Breast epithelium (tissue), 4 donors: ENCODE data around the gene UNC13C. TPM values are rescaled to one million over a fixed set of nuclear protein-coding genes. Genes with fewer than 3 reads are reported as not detected.

Experiments
- DNase-seq, 2 donors: peaks; one replicate each; pipeline ENCODE4 v3.0.0-alpha.2; 2019; ENCODE audit warnings: low spot score in 2 of 2
- H3K27ac ChIP-seq, 2 donors: fragments of 200-600 bp; sonication (generic) in 1 of 2; one replicate each; pipeline ENCODE4 v1.5.1; 2016 to 2019; ENCODE audit warnings: mild to moderate bottlenecking in 1 of 2
- H3K27me3 ChIP-seq, 2 donors: fragments of 200-600 bp; sonication (generic) in 1 of 2; one replicate each; pipeline versions ENCODE4 v1.5.1 to v1.6.0; 2017 to 2019; ENCODE audit warnings: control low read depth in 1 of 2, mild to moderate bottlenecking in 1 of 2
- H3K36me3 ChIP-seq: fragments of 200-600 bp; one replicate; pipeline ENCODE4 v1.5.1; 2019
- H3K4me1 ChIP-seq, 2 donors: fragments of 200-600 bp; sonication (generic); one replicate each; pipeline ENCODE4 v1.5.1; 2016 to 2019; ENCODE audit warnings: control low read depth in 1 of 2
- H3K4me3 ChIP-seq, 3 donors: fragments of 200-600 bp; sonication (generic); 1 replicate in 2 of 3; 2 replicates in 1 of 3; pipeline ENCODE4 v1.5.1; 2016 to 2019; ENCODE audit warnings: mild to moderate bottlenecking in 3 of 3, moderate library complexity in 2 of 3
- H3K9me3 ChIP-seq, 2 donors: fragments of 200-600 bp; sonication (generic) in 1 of 2; one replicate each; pipeline ENCODE4 v1.5.1; 2016 to 2019; ENCODE audit warnings: control low read depth in 1 of 2
- CTCF ChIP-seq, 3 donors: fragments of 450-650 bp; IDR thresholded peaks; one replicate each; pipeline ENCODE4 v1.5.1; 2016 to 2017; ENCODE audit warnings: antibody characterized with exemption in 3 of 3, mild to moderate bottlenecking in 3 of 3, moderate library complexity in 3 of 3
- POLR2A ChIP-seq: fragments of 450-650 bp; IDR thresholded peaks from one replicate; pipeline ENCODE4 v1.6.1; 2016; ENCODE audit warnings: antibody characterized with exemption, mild to moderate bottlenecking, moderate library complexity
- POLR2AphosphoS5 ChIP-seq, 3 donors: sonication (generic); formaldehyde crosslinking; IDR thresholded peaks; one replicate each; pipeline ENCODE4 v1.6.1; 2017; ENCODE audit warnings: antibody characterized with exemption in 3 of 3
- intact Hi-C: fragments of 100-400 bp; cut with DNase I; formaldehyde crosslinking; loops from one replicate; pipeline ENCODE4 v1.15.1; 2023; ENCODE audit warnings: low total_unique reads
- total RNA-seq, 3 donors: library from RNA; depleted of rRNA; stranded (reverse); fragments of >200 nt; gene quantifications; one replicate each; pipeline ENCODE4 v1.1.0, GENCODE V29; 2016

UNC13C gene
- total RNA-seq, 3 donors from 2014 or later: 0.32 to 2.9 (median 0.88) TPM

DNA sequence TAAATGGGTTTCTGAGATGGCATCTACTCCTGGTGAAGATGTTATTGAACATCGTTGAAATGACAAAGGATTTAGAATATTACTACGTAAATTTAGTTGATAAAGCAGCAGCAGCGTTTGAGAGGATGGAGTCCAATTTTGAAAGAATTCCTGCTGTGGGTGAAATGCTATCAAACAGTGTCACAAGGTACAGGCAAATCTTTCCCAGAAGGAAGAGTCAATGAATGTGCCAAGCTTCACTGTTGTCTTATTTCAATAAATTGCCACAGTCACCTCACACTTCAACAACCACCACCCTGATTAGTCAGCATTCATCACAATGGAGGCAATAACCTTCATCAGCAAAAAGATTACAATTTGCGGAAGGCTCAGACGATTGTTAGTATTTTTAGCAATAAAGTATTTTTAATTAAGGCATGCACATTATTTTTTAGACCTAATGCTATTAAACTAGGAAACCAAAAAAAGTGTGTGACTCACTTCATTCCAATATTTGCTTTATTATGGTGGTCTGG lies 142.8 kb downstream of the UNC13C start:
- no peak for TF ChIP-seq POLR2A
- no peak for TF ChIP-seq CTCF (IDR thresholded peaks at IDR 0.05)
- TF ChIP-seq POLR2AphosphoS5 (IDR thresholded peaks at IDR 0.05): no peak
- no peaks in the 10 kb centered on the region for H3K27me3 ChIP-seq

GRCh38 chr15:54127574-54127973 lies 149.3 kb downstream of the UNC13C start:
- H3K27ac ChIP-seq: no peak overlapping the region
- no peaks in the 10 kb centered on the region for H3K4me1 ChIP-seq
- intact Hi-C loops: no loop called here
- H3K9me3 ChIP-seq: no peaks in the 10 kb centered on the region
- no peak overlapping the region for H3K4me3 ChIP-seq
- DNase-seq: no peak
- no peaks in the 10 kb centered on the region for H3K27me3 ChIP-seq
- no peaks in the 10 kb centered on the region for H3K36me3 ChIP-seq
- TF ChIP-seq POLR2AphosphoS5 (IDR thresholded peaks at IDR 0.05) (no peak), POLR2A (no peak), CTCF (IDR thresholded peaks at IDR 0.05) (no peak)

More for the DNA sequence above, 142.8 kb downstream of the UNC13C start:
- Histone ChIP-seq H3K9me3 (no peaks in the 10 kb centered on the region), H3K27ac (no peak overlapping the region), H3K36me3 (no peaks in the 10 kb centered on the region), H3K4me3 (no peak overlapping the region), H3K4me1 (no peaks in the 10 kb centered on the region)
- intact Hi-C loops: no loop called here
- DNase-seq: no peak

GRCh38 chr15:54131410-54131809 lies 153.2 kb downstream of the UNC13C start:
- intact Hi-C loops: no loop called here
- no peak for DNase-seq
- Histone ChIP-seq H3K27me3 (no peaks in the 10 kb centered on the region), H3K9me3 (no peaks in the 10 kb centered on the region), H3K27ac (no peak overlapping the region), H3K4me3 (no peak overlapping the region), H3K4me1 (no peaks in the 10 kb centered on the region), H3K36me3 (no peaks in the 10 kb centered on the region)
- TF ChIP-seq POLR2AphosphoS5 (IDR thresholded peaks at IDR 0.05) (no peak), POLR2A (no peak), CTCF (IDR thresholded peaks at IDR 0.05) (no peak)

DNA sequence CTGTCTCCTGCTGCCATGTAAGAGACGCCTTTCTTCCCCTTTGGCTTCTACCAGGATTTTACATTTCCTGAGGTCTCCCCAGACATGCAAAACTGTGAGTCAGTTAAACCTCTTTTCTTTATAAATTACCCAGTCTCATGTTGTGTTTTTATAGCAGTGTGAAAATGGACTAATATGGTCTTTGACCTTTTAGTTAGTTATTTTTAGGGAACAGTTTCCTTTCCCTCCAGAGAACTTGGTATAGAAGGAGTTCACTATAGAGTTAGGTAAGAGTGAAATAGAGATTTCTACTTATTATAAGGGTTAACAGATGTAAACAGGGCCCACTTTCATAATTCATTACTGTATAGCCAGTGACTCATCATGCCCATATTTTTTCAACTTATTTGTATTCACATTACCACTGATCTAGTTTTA lies 170.9 kb downstream of the UNC13C start:
- intact Hi-C loops: no loop called here
- TF ChIP-seq POLR2AphosphoS5 (IDR thresholded peaks at IDR 0.05) (no peak), CTCF (IDR thresholded peaks at IDR 0.05) (no peak), POLR2A (no peak)

DNA sequence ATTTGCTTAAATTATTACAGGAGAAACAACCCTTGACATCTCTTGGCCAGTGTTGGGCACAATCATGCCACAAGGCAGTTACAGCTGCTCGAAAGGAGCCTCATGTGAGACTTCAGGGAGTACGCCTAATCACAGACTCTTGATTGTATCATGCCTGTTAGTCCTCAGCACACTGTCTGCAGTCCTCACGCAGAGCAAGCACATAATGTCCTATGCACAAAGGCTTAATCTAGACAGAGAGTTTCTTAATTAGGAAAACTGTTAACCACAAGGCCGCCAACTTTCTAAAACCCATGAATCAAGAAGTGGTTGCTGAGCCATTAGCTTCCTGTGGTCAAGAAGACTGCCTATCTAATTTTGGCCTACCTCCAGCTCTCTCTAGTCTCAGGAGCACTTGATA lies 172.0 kb downstream of the UNC13C start:
- Histone ChIP-seq H3K36me3 (no peaks in the 10 kb centered on the region), H3K4me1 (no peaks in the 10 kb centered on the region), H3K9me3 (no peaks in the 10 kb centered on the region), H3K27me3 (no peaks in the 10 kb centered on the region), H3K4me3 (no peak overlapping the region), H3K27ac (no peak overlapping the region)
- DNase-seq: no peak
- TF ChIP-seq POLR2AphosphoS5 (IDR thresholded peaks at IDR 0.05): no peak
- TF ChIP-seq POLR2A: no peak
- no peak for TF ChIP-seq CTCF (IDR thresholded peaks at IDR 0.05)
- intact Hi-C loops: no loop called here

More for the DNA sequence above, 170.9 kb downstream of the UNC13C start:
- H3K27me3 ChIP-seq: no peaks in the 10 kb centered on the region
- no peaks in the 10 kb centered on the region for H3K36me3 ChIP-seq
- no peaks in the 10 kb centered on the region for H3K9me3 ChIP-seq
- no peak overlapping the region for H3K27ac ChIP-seq
- no peaks in the 10 kb centered on the region for H3K4me1 ChIP-seq
- DNase-seq: no peak
- H3K4me3 ChIP-seq: no peak overlapping the region
